ENCODE results near the gene LTBP1.

Gene LTBP1

DNA sequence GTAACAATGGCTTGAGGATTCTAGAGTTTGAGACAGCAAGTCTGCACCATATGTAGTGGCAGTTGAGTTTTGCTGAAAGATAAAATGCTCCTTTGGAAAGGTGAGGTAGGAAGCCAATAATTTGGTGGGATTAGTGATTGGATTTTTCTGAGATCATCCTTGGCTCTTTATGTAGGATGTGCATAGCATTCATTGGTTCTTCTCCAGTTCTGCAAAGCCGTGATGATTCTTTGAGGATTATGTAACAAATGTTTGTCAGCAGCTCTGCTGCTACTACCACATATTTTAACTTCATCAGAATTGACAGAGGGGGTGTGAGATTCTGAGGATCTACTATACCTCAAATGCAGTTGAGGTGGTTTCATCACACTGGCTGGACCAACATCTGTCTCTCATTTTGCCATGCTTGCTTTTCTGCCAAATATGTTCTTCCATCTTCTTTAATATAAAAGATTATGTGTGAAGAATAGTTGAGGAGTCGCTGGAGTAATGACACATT lies 340.8 kb downstream of the LTBP1 start:
- Mint-ChIP-seq H3K4me3 (no peak overlapping the region), H3K36me3 (ENCODE audit: insufficient read depth) (no peaks in the 10 kb centered on the region), H3K27me3 (peaks cover 19% of the 10 kb centered on the region), H3K4me1 (no peaks in the 10 kb centered on the region), H3K27ac (ENCODE audit: low read depth) (no peak overlapping the region), H3K9me3 (no peaks in the 10 kb centered on the region)
- ATAC-seq (replicated peaks; ENCODE audit: extremely low read depth, poor library complexity, severe bottlenecking) (no peak), DNase-seq (ENCODE audit: low spot score in 2 of 2) (no peak)

DNA sequence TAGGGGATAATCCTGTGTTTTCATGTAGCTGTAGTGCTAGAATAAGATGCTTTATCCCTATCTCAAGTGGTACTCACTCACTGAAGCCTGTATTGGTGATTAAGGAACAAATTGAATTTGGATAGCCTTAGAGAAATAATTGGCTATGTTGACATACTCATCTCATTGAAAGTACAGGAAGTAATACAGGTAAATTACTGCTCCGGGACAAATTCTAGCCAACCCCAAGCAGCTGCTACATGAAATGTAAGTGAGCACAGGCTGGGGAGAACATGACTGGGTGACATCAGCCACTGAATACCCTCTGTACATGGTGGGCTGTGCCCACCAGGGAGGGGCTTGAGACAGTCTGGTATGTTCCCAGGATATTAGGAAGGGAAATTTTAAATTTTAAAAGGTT lies 341.3 kb downstream of the LTBP1 start:
- H3K4me1 Mint-ChIP-seq, result no peaks in the 10 kb centered on the region
- H3K27me3 Mint-ChIP-seq, result peaks cover 24% of the 10 kb centered on the region
- H3K9me3 Mint-ChIP-seq, result no peaks in the 10 kb centered on the region
- no peak overlapping the region for H3K4me3 Mint-ChIP-seq
- ATAC-seq (replicated peaks; ENCODE audit: extremely low read depth, poor library complexity, severe bottlenecking) (no peak), DNase-seq (ENCODE audit: low spot score in 2 of 2) (no peak)
- no peak overlapping the region for H3K27ac Mint-ChIP-seq (ENCODE audit: low read depth)
- no peaks in the 10 kb centered on the region for H3K36me3 Mint-ChIP-seq (ENCODE audit: insufficient read depth)

DNA sequence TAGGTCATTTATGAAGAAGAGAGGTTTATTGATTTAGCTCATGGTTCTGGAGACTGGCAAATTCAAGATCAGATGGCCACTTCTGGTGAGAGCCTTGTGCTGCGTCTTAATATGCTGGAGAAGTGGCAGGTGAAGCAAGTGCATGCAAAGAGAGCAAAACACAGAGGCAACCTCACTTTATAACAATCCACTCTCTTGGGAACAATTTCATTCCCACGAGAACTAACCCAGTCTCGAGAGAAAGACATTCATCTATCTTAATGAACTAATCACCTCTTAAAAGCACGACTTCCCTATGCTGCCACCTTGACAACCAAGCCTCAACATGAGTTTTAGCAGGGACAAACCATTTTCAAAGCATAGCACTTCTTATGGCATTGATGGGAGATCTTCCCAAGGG lies 343.2 kb downstream of the LTBP1 start:
- no peak for ATAC-seq (replicated peaks; ENCODE audit: extremely low read depth, poor library complexity, severe bottlenecking)
- H3K4me3 Mint-ChIP-seq, result no peak overlapping the region
- no peaks in the 10 kb centered on the region for H3K9me3 Mint-ChIP-seq

DNA sequence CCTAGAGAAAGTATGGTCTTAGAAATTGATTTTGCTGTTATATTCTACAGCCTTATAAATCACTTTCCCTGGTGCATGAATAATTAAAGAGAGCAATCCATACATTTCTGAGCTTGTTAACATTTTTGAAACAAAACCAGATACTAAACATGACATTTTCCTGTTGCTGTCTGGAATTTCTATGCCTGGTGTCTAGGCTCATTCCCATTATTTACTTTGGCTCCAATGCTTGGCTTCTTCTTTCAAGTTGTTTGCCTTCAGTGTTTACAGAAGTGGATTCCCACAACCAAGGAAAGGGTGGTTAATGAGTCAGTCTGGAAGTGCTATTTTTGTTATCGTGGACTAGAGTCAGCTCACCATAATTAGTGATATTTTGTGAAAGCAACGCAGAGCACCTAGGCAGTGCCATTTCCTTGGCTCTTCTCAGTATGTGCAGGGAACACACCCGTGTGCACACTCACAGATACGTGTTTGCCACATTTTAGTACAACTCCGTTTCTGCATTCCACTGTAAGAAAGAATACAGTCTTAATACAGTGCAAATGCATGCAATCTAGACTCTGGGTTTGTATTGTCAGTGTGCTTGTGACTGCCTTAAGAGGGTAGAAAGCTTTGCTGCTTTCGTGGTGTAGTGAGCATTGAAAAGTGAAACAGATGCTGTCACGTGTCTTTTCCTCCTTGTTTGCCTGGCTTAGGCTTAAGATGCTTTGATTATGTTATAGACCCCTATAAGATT lies 344.7 kb downstream of the LTBP1 start:
- ATAC-seq (replicated peaks; ENCODE audit: extremely low read depth, poor library complexity, severe bottlenecking) (no peak), DNase-seq (ENCODE audit: low spot score in 2 of 2) (no peak)
- H3K4me1 Mint-ChIP-seq, result no peaks in the 10 kb centered on the region
- H3K4me3 Mint-ChIP-seq, result no peak overlapping the region
- H3K9me3 Mint-ChIP-seq, result no peaks in the 10 kb centered on the region
- H3K36me3 Mint-ChIP-seq (ENCODE audit: insufficient read depth), result no peaks in the 10 kb centered on the region
- H3K27me3 Mint-ChIP-seq, result peaks cover 26% of the 10 kb centered on the region
- H3K27ac Mint-ChIP-seq (ENCODE audit: low read depth), result no peak overlapping the region

More for the DNA sequence above, 343.2 kb downstream of the LTBP1 start:
- DNase-seq (ENCODE audit: low spot score in 2 of 2), result no peak
- H3K27me3 Mint-ChIP-seq, result peaks cover 26% of the 10 kb centered on the region
- H3K27ac Mint-ChIP-seq (ENCODE audit: low read depth), result no peak overlapping the region
- H3K36me3 Mint-ChIP-seq (ENCODE audit: insufficient read depth), result no peaks in the 10 kb centered on the region
- no peaks in the 10 kb centered on the region for H3K4me1 Mint-ChIP-seq

DNA sequence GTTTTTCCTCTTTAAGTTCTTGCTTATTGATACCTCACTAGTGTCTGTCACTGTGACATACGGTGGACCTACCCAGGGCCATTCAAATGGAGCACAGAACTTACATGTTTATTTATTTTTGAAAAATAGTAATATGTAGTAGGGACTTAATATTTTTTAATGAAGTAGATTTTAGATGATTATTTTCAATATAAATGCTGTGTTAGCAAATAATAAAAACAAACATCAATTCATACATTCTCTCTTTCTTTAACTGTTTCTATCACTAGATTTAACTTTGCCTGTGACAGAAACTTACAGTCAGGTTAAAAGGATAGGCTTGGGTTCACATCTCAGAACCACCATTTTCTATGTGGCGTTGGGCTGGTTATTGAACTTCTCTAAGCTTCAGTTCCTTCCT lies 345.3 kb downstream of the LTBP1 start:
- no peak overlapping the region for H3K4me3 Mint-ChIP-seq
- no peaks in the 10 kb centered on the region for H3K9me3 Mint-ChIP-seq
- no peaks in the 10 kb centered on the region for H3K36me3 Mint-ChIP-seq (ENCODE audit: insufficient read depth)
- ATAC-seq (replicated peaks; ENCODE audit: extremely low read depth, poor library complexity, severe bottlenecking) (no peak), DNase-seq (ENCODE audit: low spot score in 2 of 2) (no peak)
- no peaks in the 10 kb centered on the region for H3K4me1 Mint-ChIP-seq
- H3K27ac Mint-ChIP-seq (ENCODE audit: low read depth), result no peak overlapping the region
- H3K27me3 Mint-ChIP-seq, result peaks cover 22% of the 10 kb centered on the region

DNA sequence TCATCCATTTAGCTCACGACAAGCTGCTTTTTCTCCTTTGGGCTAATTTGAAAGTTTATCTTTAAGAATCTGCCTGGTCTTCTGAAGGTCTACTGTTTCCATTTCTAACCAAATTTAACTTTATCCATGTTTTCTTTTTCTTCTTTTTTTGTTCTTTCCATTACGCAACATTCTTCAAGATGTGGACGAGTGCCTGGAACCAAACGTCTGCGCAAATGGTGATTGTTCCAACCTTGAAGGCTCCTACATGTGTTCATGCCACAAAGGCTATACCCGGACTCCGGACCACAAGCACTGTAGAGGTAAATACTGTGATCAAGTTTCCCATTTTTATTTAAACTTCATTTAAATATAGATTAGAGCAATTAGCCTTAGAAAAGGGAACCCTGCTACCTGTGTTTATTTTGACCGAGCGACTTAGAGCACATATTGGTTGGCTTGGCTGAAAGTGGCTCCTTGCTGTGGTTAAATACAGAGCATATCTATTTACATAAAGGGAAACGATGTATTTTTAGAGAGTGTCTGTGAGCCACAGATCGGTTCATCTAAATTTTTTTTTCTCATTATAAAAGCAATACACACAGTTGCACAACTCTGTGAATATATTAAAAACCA lies 346.3 kb downstream of the LTBP1 start:
- H3K27ac Mint-ChIP-seq (ENCODE audit: low read depth), result no peak overlapping the region
- DNase-seq (ENCODE audit: low spot score in 2 of 2) (no peak), ATAC-seq (replicated peaks; ENCODE audit: extremely low read depth, poor library complexity, severe bottlenecking) (no peak)
- no peaks in the 10 kb centered on the region for H3K4me1 Mint-ChIP-seq
- H3K4me3 Mint-ChIP-seq, result no peak overlapping the region
- H3K36me3 Mint-ChIP-seq (ENCODE audit: insufficient read depth), result no peaks in the 10 kb centered on the region
- peaks cover 12% of the 10 kb centered on the region for H3K27me3 Mint-ChIP-seq
- H3K9me3 Mint-ChIP-seq, result no peaks in the 10 kb centered on the region

DNA sequence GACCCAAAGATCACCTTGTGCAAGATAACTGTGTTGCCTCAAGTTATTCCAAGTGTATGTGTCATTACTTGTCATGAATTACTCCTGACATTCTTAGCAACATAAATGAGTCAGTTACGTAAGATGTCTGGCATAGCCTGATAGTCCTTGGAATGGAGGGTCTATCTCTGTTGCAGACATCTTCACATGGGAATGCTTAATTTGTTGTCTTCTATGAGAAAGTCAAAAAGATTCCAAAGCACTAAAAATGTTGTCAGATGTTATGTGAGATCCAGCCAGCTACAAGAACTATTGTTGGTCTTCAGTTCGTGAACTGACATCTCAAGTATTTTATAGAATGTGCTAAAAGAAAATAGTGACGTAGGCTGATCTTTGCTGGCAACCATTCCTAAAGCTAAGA lies 351.5 kb downstream of the LTBP1 start:
- Mint-ChIP-seq H3K36me3 (ENCODE audit: insufficient read depth) (no peaks in the 10 kb centered on the region), H3K27me3 (no peaks in the 10 kb centered on the region), H3K4me1 (no peaks in the 10 kb centered on the region), H3K27ac (ENCODE audit: low read depth) (no peak overlapping the region), H3K9me3 (no peaks in the 10 kb centered on the region), H3K4me3 (no peak overlapping the region)
- no peak for ATAC-seq (replicated peaks; ENCODE audit: extremely low read depth, poor library complexity, severe bottlenecking)
- DNase-seq (ENCODE audit: low spot score in 2 of 2), result no peak

DNA sequence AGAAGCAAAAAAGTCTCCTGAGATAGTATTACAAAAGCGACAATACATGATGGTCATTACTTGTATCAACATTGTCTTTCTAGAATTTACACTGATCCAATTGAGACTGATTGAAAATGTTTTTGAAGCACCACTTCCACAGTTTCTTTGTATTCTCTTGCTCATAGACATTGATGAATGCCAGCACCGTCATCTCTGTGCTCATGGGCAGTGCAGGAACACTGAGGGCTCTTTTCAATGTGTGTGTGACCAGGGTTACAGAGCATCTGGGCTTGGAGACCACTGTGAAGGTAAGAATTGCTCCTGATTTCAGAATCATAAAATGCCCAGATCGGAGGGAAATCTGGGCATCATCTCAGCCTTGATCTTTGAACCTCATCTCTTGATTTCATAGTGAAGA lies 354.6 kb downstream of the LTBP1 start:
- Mint-ChIP-seq H3K4me3 (no peak overlapping the region), H3K36me3 (ENCODE audit: insufficient read depth) (no peaks in the 10 kb centered on the region), H3K27me3 (no peaks in the 10 kb centered on the region), H3K9me3 (no peaks in the 10 kb centered on the region), H3K4me1 (no peaks in the 10 kb centered on the region), H3K27ac (ENCODE audit: low read depth) (no peak overlapping the region)
- no peak for DNase-seq (ENCODE audit: low spot score in 2 of 2)
- no peak for ATAC-seq (replicated peaks; ENCODE audit: extremely low read depth, poor library complexity, severe bottlenecking)

DNA sequence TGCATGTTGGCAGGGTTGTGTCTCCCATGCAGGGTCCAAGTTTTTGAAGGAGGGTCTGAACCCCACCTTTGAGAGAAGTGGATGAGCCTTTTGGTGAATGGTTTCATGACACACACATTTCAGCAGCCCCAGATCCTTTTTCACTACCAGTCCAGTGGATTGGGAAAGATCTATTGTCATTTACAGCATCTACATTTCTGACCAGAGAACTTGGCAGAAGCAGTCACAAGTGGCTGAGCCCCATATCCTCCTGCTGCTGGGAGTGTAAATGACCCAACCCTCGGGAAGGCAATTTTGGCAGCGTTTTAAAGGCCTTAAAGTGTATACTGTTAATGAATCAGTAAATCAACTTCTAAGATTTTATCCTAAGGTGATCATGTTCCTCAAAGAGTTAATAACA lies 355.6 kb downstream of the LTBP1 start:
- Mint-ChIP-seq H3K4me3 (no peak overlapping the region), H3K4me1 (no peaks in the 10 kb centered on the region), H3K27me3 (no peaks in the 10 kb centered on the region), H3K27ac (ENCODE audit: low read depth) (no peak overlapping the region), H3K9me3 (no peaks in the 10 kb centered on the region), H3K36me3 (ENCODE audit: insufficient read depth) (no peaks in the 10 kb centered on the region)
- ATAC-seq (replicated peaks; ENCODE audit: extremely low read depth, poor library complexity, severe bottlenecking) (no peak), DNase-seq (ENCODE audit: low spot score in 2 of 2) (no peak)

DNA sequence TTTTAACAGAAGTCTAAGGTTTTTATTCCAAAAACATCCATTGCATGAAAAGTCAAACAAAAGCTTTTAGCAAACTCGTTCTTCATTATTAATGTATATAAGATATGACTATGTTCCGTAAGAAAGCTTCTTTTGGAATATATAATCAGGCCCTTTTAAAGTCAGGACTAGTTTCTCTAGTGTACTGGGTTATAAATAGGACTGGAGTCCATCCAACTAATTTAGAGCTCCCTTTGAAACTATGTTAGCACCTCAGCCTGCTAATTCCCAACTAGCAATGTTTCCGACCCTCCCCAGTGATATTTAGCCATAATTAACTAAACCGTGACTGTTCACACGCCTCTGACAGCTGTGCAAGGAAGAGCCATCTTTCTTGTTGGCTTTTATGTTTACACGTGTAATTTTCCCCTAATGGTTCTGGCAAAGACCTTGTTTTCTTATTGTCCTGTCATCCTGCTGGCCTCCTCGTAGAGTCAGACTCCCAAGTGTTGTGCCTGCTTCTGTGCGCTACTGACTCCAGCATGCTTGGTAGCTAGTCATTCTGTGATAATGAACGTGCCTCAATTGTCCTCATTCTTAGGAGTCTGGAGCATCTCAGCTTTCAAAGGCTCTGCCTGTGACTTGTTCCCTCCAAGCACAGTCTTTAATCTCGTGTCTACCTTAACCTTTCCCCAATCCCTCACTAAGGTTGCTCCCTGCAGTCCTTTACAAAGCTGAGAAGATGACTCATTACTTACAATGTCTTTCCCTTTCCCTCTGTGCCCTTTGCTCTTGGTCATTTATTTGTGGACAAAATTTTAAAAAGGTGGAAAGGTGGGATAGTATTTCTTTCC lies 357.5 kb downstream of the LTBP1 start:
- H3K4me3 Mint-ChIP-seq, result no peak overlapping the region
- ATAC-seq (replicated peaks; ENCODE audit: extremely low read depth, poor library complexity, severe bottlenecking), result no peak
- H3K27ac Mint-ChIP-seq (ENCODE audit: low read depth), result no peak overlapping the region
- no peaks in the 10 kb centered on the region for H3K36me3 Mint-ChIP-seq (ENCODE audit: insufficient read depth)
- no peak for DNase-seq (ENCODE audit: low spot score in 2 of 2)
- H3K4me1 Mint-ChIP-seq, result no peaks in the 10 kb centered on the region
- no peaks in the 10 kb centered on the region for H3K9me3 Mint-ChIP-seq
- H3K27me3 Mint-ChIP-seq, result no peaks in the 10 kb centered on the region

DNA sequence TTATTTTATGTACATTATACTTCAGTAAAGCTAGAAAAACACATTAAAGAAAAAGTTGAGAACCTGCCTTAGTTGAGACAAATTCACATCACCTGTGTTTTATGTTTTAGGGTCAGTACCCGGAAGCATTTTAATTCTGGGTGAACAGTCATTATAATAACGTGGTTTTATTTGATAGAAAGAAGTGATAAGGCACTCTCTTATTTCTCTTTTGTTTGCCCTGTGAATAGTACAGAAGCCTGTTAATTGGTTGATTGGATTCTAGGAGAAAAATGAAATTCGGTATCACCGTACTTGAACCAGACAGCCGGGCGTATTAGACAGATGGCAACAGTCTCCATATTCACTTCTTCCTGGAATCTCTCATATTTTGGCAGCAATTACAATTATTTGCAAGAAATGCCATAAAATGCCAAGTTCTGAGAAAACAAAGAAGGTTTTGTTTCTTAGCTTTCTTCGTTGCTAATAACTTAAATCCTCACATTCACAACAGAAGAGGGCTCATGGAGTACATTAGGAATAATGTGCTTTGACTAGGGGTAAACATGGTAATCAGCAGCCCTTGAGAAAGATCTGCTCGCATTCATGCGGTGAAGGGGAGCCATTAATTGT lies 361.0 kb downstream of the LTBP1 start:
- DNase-seq (ENCODE audit: low spot score in 2 of 2) (no peak), ATAC-seq (replicated peaks; ENCODE audit: extremely low read depth, poor library complexity, severe bottlenecking) (no peak)
- no peaks in the 10 kb centered on the region for H3K4me1 Mint-ChIP-seq
- peaks cover 19% of the 10 kb centered on the region for H3K27me3 Mint-ChIP-seq
- H3K36me3 Mint-ChIP-seq (ENCODE audit: insufficient read depth), result no peaks in the 10 kb centered on the region
- no peaks in the 10 kb centered on the region for H3K9me3 Mint-ChIP-seq
- no peak overlapping the region for H3K27ac Mint-ChIP-seq (ENCODE audit: low read depth)
- no peak overlapping the region for H3K4me3 Mint-ChIP-seq

DNA sequence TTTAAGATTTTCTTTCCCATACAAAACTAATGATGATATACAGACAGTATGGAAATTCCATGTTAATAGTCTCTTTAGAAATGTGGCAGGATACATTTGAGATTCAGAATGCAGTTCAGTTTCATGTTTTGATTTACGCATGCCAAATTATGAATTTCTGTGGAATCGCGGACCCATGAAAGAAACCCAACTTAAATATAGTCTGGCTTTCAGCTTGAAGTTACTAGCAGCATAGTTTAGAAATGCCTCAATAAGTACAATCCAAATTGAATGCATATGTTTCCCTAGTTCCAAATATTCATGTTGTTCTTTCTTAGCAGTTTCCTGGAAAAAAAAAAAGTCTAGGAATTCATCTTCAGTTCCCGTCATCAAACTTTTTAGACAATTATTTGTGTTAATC lies 365.6 kb downstream of the LTBP1 start:
- H3K9me3 Mint-ChIP-seq, result no peaks in the 10 kb centered on the region
- ATAC-seq (replicated peaks; ENCODE audit: extremely low read depth, poor library complexity, severe bottlenecking) (no peak), DNase-seq (ENCODE audit: low spot score in 2 of 2) (no peak)

More for the DNA sequence above, 365.6 kb downstream of the LTBP1 start:
- Mint-ChIP-seq H3K4me3 (no peak overlapping the region), H3K4me1 (no peaks in the 10 kb centered on the region), H3K27ac (ENCODE audit: low read depth) (no peak overlapping the region), H3K36me3 (ENCODE audit: insufficient read depth) (no peaks in the 10 kb centered on the region), H3K27me3 (peaks cover 19% of the 10 kb centered on the region)

All from central memory CD8-positive, alpha-beta T cell (primary cell).